Measurements from ENCODE around the gene ARHGEF12.

Gene ARHGEF12

GRCh38 chr11:120375076-120375475 lies 38.9 kb downstream of the ARHGEF12 start:
- no peak overlapping the region for H3K4me3 ChIP-seq (ENCODE audit: low read depth, low read length)
- no peak for TF ChIP-seq CTCF (IDR thresholded peaks at IDR 0.05; ENCODE audit: low read depth, low read length)

GRCh38 chr11:120376547-120377182 lies 40.5 kb downstream of the ARHGEF12 start:
- no peak overlapping the region for H3K4me3 ChIP-seq (ENCODE audit: low read depth, low read length)
- no peak for TF ChIP-seq CTCF (IDR thresholded peaks at IDR 0.05; ENCODE audit: low read depth, low read length)

GRCh38 chr11:120378474-120378873 lies 42.3 kb downstream of the ARHGEF12 start:
- no peak overlapping the region for H3K4me3 ChIP-seq (ENCODE audit: low read depth, low read length)
- no peak for TF ChIP-seq CTCF (IDR thresholded peaks at IDR 0.05; ENCODE audit: low read depth, low read length)

GRCh38 chr11:120381401-120381800 lies 45.2 kb downstream of the ARHGEF12 start:
- no peak for TF ChIP-seq CTCF (IDR thresholded peaks at IDR 0.05; ENCODE audit: low read depth, low read length)
- H3K4me3 ChIP-seq (ENCODE audit: low read depth, low read length) = no peak overlapping the region

GRCh38 chr11:120383518-120384155 lies 47.4 kb downstream of the ARHGEF12 start:
- no peak overlapping the region for H3K4me3 ChIP-seq (ENCODE audit: low read depth, low read length)
- TF ChIP-seq CTCF (IDR thresholded peaks at IDR 0.05; ENCODE audit: low read depth, low read length) = no peak

GRCh38 chr11:120384476-120384875 lies 48.3 kb downstream of the ARHGEF12 start:
- no peak overlapping the region for H3K4me3 ChIP-seq (ENCODE audit: low read depth, low read length)
- TF ChIP-seq CTCF (IDR thresholded peaks at IDR 0.05; ENCODE audit: low read depth, low read length) = no peak

GRCh38 chr11:120385110-120385509 lies 48.9 kb downstream of the ARHGEF12 start:
- TF ChIP-seq CTCF (IDR thresholded peaks at IDR 0.05; ENCODE audit: low read depth, low read length) = no peak
- no peak overlapping the region for H3K4me3 ChIP-seq (ENCODE audit: low read depth, low read length)

Measured in WI38 (cell line).